A204.1 (cell line): ENCODE data around the gene CPT1B.
"Not testable (repeated sequence)": the region's sequence is repeated elsewhere in the genome, so short reads cannot be mapped to it uniquely, and the experiment has no call there.

Experiments used
- FAIRE-seq: peaks from 2 replicates; lab custom pipeline; 2012; peaks lifted over from hg19 to GRCh38; lab: Jason Lieb, UNC

Gene CPT1B

DNA sequence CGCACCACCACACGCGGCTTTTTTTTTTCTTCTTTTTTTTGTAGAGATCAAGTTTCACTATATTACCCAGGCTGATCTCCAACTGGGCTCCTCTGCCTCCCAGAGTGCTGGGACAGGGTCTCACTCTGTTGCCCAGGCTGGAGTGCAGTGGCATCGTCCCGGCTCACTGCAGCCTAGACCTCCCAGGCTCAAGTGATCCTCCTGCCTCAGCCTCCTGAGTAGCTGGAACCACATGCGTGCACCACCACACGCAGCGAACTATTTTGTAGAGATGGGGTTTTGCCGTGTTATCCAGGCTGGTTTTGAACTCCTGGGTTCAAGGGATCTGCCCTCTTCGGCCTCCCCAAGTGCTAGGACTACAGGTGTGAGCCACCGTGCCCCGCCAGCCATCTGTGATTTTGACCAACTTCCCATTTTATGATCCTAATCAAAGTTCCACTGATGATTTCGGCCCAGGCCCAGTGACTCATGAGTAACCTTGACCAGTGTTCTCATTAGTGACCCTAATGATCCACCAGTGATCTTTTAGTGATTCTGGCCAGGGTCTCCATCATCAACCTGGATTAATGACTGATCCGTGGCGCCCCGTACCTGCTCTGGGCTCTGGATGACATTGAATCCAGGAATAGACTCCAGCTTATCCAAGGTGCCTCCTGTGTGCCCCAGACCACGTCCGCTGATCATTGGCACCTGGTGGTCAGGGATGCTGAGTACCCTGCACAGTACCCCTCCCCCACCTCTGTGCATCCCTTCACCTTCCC lies 50.1 kb downstream of the CPT1B start:
- FAIRE-seq: no peak

DNA sequence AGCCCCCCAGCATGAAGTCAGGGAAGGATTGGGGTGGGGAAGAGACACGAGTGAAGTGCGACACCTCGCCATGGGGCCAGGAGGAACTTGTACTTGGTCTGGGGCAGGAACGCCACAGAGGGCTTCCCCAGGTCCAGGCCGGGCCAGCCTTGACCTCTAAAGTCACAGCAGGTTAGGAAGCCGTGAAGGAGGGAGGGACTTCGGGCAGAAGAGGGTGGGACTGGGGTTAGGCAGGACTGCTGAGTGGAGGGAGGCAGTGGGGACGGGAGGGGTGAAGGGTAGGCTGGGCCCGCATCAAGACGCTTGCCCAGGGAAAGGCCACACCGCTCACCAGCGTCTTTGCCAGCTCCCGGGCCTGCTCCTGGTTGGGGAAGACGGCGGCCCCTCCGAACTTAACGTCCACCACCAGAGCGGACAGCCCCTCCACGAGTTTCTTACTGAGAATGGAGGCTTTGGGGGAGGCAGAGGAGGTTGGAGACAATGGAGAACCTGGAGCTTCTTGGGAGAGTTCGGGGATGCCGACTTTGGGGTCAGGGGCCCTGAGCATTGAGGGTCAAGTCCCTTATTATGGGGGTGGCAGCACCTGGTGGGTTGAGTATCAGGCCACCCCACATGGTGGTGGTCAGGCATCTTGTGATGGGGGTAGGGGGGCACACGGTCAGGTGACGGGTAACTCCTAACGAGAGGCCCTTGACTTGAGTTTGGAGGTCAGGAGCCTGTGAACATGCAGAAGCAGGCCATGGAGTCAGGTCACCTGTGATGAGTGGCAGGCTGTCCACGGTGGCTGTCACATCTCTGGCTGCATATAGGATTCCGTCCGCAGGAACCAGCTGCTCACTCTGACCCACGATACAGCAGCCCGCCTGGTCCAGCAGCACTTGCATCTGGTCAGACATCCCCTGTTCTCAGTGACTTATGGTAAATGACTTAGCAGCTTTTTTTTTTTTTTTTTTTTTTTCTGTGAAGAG lies 51.1 kb downstream of the CPT1B start:
- no peak for FAIRE-seq

DNA sequence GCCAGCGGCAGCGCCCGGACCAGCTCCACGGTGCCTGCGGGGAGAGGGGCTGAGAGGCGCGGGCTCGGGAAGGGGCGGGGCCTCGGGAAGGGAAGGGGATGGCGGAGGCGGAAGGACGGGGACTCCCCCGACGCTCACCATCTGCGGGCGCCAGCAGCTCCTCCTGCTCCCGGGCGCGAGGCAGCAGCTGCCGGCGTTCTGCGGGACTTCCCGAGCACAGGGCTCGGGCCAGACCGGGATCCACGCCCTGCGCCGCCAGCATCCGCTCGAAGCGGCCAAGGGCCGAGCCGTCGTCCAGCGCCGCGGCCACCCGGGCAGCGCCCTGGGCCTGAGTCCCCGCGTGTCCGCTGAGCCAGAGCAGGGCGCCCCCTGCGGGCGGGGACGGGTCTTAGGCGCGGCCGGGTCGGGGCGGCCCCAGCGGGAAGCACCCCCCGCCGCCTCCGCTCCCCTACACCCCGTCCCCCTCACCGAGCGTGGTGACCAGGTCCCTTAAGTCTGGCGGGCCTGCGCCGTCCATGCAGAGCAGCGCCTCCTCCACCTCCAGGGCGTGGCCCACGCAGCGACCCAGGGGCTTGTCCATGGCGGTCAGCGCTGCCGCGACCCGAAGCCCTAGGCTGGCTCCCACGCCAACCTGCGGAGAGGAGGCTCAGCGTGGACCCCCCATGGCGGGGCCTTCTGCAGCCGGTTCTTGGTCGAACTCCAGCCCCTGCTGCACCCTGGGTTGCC lies 52.0 kb downstream of the CPT1B start:
- no peak for FAIRE-seq

DNA sequence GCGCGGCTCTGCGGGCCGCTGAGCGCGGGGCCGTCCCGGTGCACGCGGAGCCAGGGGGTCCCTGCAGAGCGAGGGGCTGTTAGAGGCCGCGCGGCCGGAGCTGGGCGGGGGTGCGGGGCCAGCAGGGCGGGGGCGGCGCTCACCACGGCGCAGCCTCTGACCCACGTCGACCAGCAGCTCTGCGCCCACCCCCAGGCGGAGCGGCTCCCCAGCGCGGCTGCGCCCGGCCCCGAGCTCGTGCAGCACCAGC lies 52.4 kb downstream of the CPT1B start:
- no peak for FAIRE-seq

DNA sequence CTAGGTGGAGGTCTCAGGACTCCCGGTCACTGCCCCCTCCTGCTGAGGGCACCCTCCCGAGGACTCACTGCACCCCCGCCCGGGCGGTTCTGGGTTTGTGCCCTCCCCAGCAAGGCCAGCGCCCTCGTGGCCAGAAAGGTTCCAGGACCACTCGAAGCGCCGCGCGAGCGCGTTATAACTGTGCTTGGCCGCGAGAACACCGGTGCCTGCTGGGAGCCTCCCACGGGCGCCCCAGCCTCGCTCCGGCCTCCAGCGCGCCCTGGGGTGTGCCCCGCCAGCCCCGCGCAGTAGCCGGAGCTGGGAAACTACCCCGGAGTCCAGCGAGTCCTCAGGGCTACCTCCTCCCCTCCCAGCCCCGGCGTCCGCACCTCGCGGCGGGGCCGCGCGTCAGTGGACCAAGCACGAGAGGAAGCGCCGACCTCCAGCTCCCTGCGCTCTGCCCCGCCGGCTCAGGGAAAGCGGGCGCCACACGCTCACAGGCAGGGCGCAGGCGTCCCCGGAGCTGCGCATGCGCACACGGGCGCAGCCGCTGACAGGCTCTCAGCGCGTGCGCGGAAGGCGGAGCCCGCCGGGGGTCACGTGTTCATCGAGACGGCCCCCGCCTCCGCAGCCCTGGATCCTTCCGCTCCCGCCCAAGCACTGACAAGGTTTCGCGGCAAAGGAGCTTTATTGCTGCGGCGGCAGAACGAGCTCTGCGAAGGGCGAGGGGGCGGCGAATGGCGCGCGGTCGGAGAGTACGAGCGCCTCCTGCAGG lies 52.9 kb downstream of the CPT1B start, which contains the start of gene SCO2:
TSS of gene SCO2 (minus strand) at position 495 of the 754 bp plus-strand sequence. CDS start 1,187 bp downstream, outside the sequence.
- FAIRE-seq: peak; percentile 16

DNA sequence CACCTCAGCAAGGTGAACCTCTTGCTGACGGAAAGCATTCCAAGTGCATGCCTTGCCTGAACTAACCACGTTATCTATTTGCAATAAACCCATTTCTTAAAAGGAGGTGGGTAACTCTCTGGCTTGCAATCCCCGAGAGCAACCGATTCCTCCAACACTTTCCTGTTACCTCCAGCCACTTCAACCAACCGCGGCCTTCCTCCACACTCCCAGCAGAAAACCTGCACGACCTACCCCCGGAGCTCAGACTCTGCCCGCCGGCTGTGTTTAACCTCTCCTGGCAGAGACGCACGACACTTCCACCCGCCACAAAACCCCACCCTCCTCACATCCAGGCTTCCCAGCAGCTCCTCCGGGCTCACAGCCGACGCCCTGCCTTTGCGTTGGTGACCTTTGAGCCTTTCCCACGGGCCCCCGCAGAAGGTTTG lies 53.5 kb downstream of the CPT1B start:
- FAIRE-seq: no peak

DNA sequence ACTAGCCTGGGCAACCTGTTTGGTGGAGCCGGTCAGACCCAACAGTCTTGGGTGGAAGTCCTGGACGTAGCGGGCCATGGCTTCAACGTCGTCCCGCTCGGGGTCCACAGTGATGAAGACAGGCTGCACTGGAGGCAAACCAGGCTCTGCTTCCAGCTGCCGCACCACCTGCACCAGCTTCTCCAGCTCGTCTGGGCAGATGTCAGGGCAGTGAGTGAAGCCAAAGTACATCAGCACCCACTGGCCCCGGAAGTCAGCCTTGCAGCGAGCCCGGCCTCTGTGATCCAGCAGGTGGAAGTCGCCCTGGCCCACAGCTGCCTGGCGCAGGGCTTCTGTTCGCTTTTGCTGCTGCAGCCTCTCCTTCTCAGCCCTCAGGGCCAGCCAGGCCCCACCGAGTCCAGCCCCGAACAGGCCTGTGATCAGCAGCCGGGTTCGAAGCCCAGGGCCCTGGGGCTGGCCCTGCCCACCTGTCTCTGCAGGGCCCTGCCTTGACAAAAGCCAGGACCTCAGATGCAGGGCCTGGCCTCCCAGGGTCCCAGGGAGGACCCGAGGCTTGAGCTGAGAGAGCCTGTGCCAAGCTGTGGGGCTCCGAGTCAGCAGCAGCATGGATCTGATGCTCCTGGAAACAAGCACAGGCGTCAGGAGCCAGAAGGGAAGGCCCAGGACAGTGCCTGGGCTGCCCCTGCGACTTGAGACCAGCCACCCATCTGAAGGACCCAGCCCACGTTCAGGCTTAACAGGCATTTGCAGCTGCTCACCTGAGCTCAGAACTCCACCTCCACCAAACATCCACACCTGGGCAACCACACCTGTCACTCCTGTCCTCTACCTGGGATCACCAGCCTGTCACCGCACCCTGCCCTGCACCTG lies 54.2 kb downstream of the CPT1B start:
- no peak for FAIRE-seq

DNA sequence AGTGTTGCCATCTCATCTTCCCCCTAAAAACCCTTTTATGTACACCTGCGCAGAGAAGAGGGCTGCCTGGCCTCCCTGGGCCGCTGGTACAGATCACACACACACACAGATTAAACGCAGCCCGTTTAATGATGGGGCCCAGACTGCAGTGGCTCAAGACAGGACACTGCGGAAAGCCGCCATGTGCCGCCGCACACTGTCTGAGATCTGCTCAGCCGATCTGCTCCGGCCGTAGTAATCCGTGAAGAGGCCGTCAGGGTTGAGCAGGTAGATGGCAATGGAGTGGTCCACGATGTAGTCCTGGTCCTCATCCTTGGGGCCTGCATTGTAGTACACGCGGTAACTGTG lies 54.8 kb downstream of the CPT1B start:
- no peak for FAIRE-seq

DNA sequence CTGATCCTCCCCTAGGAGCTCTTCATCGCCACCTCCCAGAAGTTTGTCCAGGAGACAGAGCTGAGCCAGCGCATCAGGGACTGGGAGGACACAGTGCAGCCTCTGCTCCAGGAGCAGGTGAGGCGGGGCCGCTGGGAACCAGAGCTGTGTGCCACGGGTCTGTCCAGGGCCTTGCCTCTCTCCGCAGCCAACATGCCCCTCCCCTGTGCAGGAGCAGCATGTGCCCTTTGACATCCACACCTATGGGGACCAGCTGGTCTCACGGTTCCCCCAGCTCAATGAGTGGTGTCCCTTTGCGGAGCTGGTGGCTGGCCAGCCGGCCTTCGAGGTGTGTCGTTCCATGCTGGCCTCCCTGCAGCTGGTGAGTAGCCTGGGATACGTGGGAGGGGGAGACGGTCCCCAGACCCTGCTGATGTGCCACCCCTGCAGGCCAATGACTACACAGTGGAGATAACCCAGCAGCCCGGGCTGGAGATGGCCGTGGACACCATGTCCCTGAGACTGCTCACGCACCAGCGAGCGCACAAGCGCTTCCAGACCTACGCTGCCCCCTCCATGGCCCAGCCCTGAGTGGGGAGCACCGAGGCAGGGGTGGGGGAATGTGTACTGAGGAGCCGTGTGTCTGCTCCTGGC lies 55.3 kb downstream of the CPT1B start:
- no peak for FAIRE-seq

DNA sequence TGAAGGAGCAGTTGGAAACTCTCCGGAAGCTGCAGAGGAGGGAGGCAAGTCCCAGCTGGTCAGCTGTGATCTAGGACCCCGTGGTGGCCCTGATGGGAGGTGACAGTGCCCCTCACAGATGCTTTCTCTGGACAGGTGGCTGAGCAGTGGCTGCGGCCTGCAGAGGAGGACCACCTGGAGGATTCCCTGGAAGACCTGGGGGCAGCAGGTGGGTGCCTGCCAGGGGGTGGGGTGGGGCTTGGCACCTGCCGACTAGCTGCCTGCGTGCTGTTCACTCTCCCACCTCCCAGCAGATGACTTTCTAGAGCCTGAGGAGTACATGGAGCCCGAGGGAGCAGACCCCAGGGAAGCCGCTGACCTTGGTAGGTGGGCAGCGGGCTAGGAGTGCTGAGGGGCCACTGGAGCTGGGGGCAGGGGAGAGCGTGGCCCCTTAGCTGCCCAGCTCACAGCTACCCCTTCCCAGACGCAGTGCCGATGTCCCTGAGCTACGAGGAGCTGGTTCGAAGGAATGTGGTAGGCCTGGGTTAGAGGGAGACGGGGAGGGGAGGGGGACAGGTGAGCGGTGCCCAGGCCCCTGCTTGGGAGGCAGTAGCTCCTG lies 55.9 kb downstream of the CPT1B start:
- FAIRE-seq: no peak

DNA sequence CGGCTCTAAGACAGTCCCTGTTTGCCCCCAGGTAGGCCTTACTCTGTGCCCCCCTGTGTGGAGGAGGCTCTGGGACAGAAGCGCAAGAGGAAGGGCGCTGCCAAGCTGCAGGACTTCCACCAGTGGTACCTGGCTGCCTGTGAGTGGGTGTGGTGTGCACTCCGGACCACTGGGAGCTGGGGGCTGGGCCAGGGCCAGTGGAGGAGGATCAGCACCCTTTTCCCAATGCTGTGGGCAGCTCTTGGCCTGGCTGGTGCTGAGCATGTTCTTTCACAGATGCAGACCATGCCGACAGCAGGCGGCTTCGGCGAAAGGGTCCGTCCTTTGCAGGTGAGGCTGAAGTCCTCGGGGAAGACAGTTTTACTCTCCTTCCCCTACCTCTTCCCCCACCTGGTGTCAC lies 56.5 kb downstream of the CPT1B start:
- FAIRE-seq: no peak

DNA sequence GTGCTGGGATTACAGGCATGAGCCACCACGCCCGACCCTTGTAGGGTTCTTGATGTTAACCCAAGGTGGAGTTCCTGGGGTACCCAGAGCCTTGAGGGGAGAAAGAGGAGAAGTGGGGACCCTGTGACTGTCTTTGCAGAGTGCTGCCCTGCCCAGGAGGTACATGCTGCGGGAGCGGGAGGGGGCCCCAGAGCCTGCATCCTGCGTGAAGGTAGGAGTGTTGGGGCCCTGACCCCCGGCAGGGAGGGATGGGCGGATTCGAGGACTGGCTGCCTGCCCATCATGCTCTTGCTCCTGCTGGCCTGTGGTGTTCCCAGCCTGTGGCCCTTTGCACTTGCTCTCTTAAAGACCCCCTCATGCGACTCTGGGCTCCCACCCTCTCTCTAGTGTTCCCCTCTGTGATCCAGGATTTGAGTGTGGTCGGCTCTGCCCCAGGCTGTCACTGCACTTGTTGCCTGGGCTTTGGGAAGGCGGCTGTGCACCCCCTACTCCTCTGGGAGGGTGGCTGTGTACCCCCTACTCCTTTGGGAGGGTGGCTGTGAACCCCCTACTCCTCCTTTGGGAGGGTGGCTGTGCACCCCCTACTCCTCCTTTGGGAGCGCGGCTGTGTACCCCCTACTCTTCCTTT lies 57.3 kb downstream of the CPT1B start:
- no peak for FAIRE-seq

DNA sequence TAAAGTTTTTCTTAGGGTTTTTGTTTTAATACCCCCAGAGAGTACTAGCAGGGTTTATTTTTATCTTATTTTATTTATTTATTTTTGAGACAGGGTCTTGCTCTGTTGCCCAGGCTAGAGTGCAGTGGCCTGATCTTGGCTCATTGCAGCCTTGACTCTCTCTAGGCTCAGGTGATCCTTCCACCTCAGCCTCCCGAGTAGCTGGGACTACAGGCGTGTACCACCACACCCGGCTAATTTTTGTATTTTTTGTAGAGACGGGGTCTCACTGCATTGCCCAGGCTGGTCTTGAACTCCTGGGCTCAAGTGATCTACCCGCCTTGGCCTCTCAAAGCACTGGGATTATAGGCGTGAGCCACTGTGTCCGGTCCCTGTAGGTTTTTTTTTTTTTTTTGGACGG lies 58.0 kb downstream of the CPT1B start:
- not testable (repeated sequence) for FAIRE-seq

DNA sequence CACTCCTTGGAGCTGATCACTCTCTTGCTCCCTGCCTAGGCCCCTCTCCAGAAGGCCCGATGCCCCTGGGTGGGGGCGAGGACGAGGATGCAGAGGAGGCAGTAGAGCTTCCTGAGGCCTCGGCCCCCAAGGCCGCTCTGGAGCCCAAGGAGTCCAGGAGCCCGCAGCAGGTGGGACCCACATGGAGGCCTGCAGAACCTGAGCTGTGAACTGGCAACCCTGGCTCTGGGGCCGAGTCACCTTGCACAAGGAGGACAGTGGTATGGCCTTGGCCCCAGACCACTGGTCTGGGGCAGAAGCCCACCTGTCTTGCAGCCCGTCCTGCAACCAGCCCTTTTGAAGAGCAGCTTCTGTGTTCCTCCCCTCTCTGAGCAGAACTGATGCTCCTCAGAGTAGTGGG lies 59.1 kb downstream of the CPT1B start:
- no peak for FAIRE-seq
